Hepatocyte (in vitro differentiated cells): ENCODE measurements around the gene CENPL. TPM values are rescaled to one million over a fixed set of nuclear protein-coding genes. Genes with fewer than 3 reads are reported as not detected.

Source experiments
- DNase-seq: peaks from one replicate; pipeline ENCODE4 v3.0.0-alpha.2; 2016; ENCODE audit warnings: low spot score
- H2AFZ ChIP-seq: fragments of 200-600 bp; sonication (generic); 2 replicates; pipeline ENCODE4 v1.6.0; 2016; ENCODE audit warnings: antibody characterized with exemption, mild to moderate bottlenecking
- H3K27ac ChIP-seq: fragments of 200-600 bp; sonication (generic); 2 replicates; pipeline ENCODE4 v1.5.1; 2016; ENCODE audit warnings: mild to moderate bottlenecking
- H3K27me3 ChIP-seq: fragments of 200-600 bp; sonication (generic); 2 replicates; pipeline ENCODE4 v1.6.1; 2016
- H3K36me3 ChIP-seq: fragments of 200-600 bp; sonication (generic); replicated peaks from 2 replicates; pipeline ENCODE4 v1.5.1; 2016; ENCODE audit warnings: low read depth; ENCODE audit not compliant: insufficient read depth
- H3K4me1 ChIP-seq: fragments of 200-600 bp; sonication (generic); 2 replicates; pipeline ENCODE4 v1.5.1; 2016; ENCODE audit warnings: mild to moderate bottlenecking, moderate library complexity; ENCODE audit not compliant: insufficient read depth
- H3K4me2 ChIP-seq: fragments of 200-600 bp; sonication (generic); 2 replicates; pipeline ENCODE4 v1.6.0; 2016
- H3K4me3 ChIP-seq: fragments of 200-600 bp; sonication (generic); 2 replicates; pipeline ENCODE4 v1.5.1; 2016; ENCODE audit warnings: mild to moderate bottlenecking
- H3K79me2 ChIP-seq: fragments of 200-600 bp; sonication (generic); 2 replicates; pipeline ENCODE4 v1.6.0; 2017; ENCODE audit warnings: mild to moderate bottlenecking
- H3K9me2 ChIP-seq: fragments of 200-600 bp; sonication (generic); replicated peaks from 2 replicates; pipeline ENCODE4 v1.6.0; 2017; ENCODE audit warnings: mild to moderate bottlenecking; ENCODE audit not compliant: insufficient read depth
- H3K9me3 ChIP-seq: fragments of 200-600 bp; sonication (generic); 2 replicates; pipeline ENCODE4 v1.5.1; 2016; ENCODE audit warnings: low read depth, mild to moderate bottlenecking
- H4K20me1 ChIP-seq: fragments of 200-600 bp; sonication (generic); 2 replicates; pipeline ENCODE4 v1.6.0; 2016; ENCODE audit warnings: mild to moderate bottlenecking; ENCODE audit not compliant: insufficient read depth, poor library complexity, severe bottlenecking
- CTCF ChIP-seq: fragments of 200-600 bp; sonication (generic); IDR thresholded peaks from 2 replicates; pipeline ENCODE4 v1.5.1; 2016; ENCODE audit warnings: antibody characterized with exemption, mild to moderate bottlenecking; ENCODE audit not compliant: poor library complexity
- EZH2 ChIP-seq: fragments of 200-600 bp; sonication (generic); IDR thresholded peaks from 2 replicates; pipeline ENCODE4 v1.6.1; 2016; ENCODE audit warnings: antibody characterized with exemption, mild to moderate bottlenecking, borderline replicate concordance
- EZH2phosphoT487 ChIP-seq: fragments of 200-600 bp; sonication (generic); IDR thresholded peaks from one replicate; pipeline ENCODE4 v1.6.1; 2018; ENCODE audit warnings: antibody characterized with exemption, mild to moderate bottlenecking, low read depth, moderate library complexity; ENCODE audit not compliant: unreplicated experiment, severe bottlenecking
- WGBS: methylation state at CpG from one replicate; pipeline ENCODE4 v1.1.6; 2016; ENCODE audit warnings: low lambda C conversion rate; ENCODE audit errors: missing lambda C conversion rate; 5-methylcytosine and 5-hydroxymethylcytosine counted together
- polyA plus RNA-seq: library from polyadenylated mRNA; unstranded; fragments of >200 nt; fragmentation: Nextera tagmentation; extraction: Ambion mirVana; gene quantifications from 2 replicates; pipeline ENCODE4 v1.2.1, GENCODE V29; 2016
- total RNA-seq: library from RNA; depleted of rRNA; stranded (reverse); fragments of >200 nt; gene quantifications from 2 replicates; pipeline ENCODE4 v1.2.3, GENCODE V29; 2014

CENPL gene
- total and polyA plus RNA-seq, 2 experiments from 2014 or later = 4.2 to 6.1 TPM

- H3K27ac ChIP-seq = peak overlapping the region; percentile 0
- no peak overlapping the region for H3K4me2 ChIP-seq
- H2AFZ ChIP-seq = no peak overlapping the region
- no peaks in the 10 kb centered on the region for H3K9me3 ChIP-seq
- H3K9me2 ChIP-seq = no peaks in the 10 kb centered on the region
- no peak for DNase-seq
- H4K20me1 ChIP-seq = no peaks in the 10 kb centered on the region
- 90% methylated on average over 4 of the region's 4 CpGs for WGBS
- no peaks in the 10 kb centered on the region for H3K27me3 ChIP-seq
- H3K79me2 ChIP-seq = no peaks in the 10 kb centered on the region
- H3K4me3 ChIP-seq = no peak overlapping the region
- TF ChIP-seq CTCF (no peak), EZH2phosphoT487 (no peak), EZH2 (no peak)
- H3K4me1 ChIP-seq = peaks cover 5% of the 10 kb centered on the region
- no peaks in the 10 kb centered on the region for H3K36me3 ChIP-seq
These were observed 32.8 kb upstream of the CENPL start for GRCh38 chr1:173857363-173857917.

GRCh38 chr1:173856903-173857302, 32.2 kb upstream of the CENPL start:
- Histone ChIP-seq H3K4me2 (no peak overlapping the region), H3K27me3 (no peaks in the 10 kb centered on the region), H2AFZ (no peak overlapping the region), H4K20me1 (no peaks in the 10 kb centered on the region), H3K9me3 (no peaks in the 10 kb centered on the region), H3K27ac (peak overlapping the region; percentile 0), H3K9me2 (no peaks in the 10 kb centered on the region), H3K4me3 (no peak overlapping the region), H3K79me2 (no peaks in the 10 kb centered on the region), H3K4me1 (peaks cover 5% of the 10 kb centered on the region), H3K36me3 (no peaks in the 10 kb centered on the region)
- no peak for DNase-seq
- 91% methylated on average over 2 of the region's 2 CpGs for WGBS
- TF ChIP-seq EZH2phosphoT487 (no peak), EZH2 (no peak), CTCF (no peak)

- H2AFZ ChIP-seq = no peak overlapping the region
- H3K4me1 ChIP-seq = peaks cover 5% of the 10 kb centered on the region
- no peak for TF ChIP-seq CTCF
- no peak for TF ChIP-seq EZH2phosphoT487
- TF ChIP-seq EZH2 = no peak
- H3K79me2 ChIP-seq = no peaks in the 10 kb centered on the region
- no peaks in the 10 kb centered on the region for H3K36me3 ChIP-seq
- H3K27me3 ChIP-seq = no peaks in the 10 kb centered on the region
- H3K27ac ChIP-seq = peak overlapping the region; percentile 18
- no peak overlapping the region for H3K4me3 ChIP-seq
- no peak overlapping the region for H3K4me2 ChIP-seq
- no peaks in the 10 kb centered on the region for H4K20me1 ChIP-seq
- DNase-seq = no peak
- WGBS = 63% methylated on average over 1 of the region's 1 CpG
- no peaks in the 10 kb centered on the region for H3K9me2 ChIP-seq
- no peaks in the 10 kb centered on the region for H3K9me3 ChIP-seq
These were observed 31.3 kb upstream of the CENPL start for GRCh38 chr1:173856014-173856413.
